HG03097 (cell line): ENCODE data around the gene DBN1.
"Not testable (repeated sequence)": the region's sequence is repeated elsewhere in the genome, so short reads cannot be mapped to it uniquely, and the experiment has no call there.

Source experiments
- ATAC-seq: cut with Tn5 transposase; IDR thresholded peaks from one replicate; pipeline ENCODE4 v1.9.1; 2021; ENCODE audit not compliant: unreplicated experiment, low FRiP score

DBN1 gene

GRCh38 chr5:177432143-177432838 lies 41.1 kb downstream of the DBN1 start:
- no peak for ATAC-seq

GRCh38 chr5:177431317-177432142 lies 41.9 kb downstream of the DBN1 start:
- peak; percentile 38 for ATAC-seq

- ATAC-seq = no peak
These were observed 42.5 kb downstream of the DBN1 start for GRCh38 chr5:177430972-177431316.

GRCh38 chr5:177430140-177430951 lies 43.1 kb downstream of the DBN1 start:
- no peak for ATAC-seq

GRCh38 chr5:177429248-177430040 lies 44.0 kb downstream of the DBN1 start:
- ATAC-seq = no peak

GRCh38 chr5:177428574-177429217 lies 44.7 kb downstream of the DBN1 start:
- ATAC-seq = no peak

- no peak for ATAC-seq
These were observed 45.4 kb downstream of the DBN1 start for GRCh38 chr5:177427919-177428573.

- ATAC-seq = no peak
These were observed 46.1 kb downstream of the DBN1 start for GRCh38 chr5:177427211-177427822.

GRCh38 chr5:177426566-177427210 lies 46.7 kb downstream of the DBN1 start, which contains the start of gene GRK6:
Gene GRK6 (plus strand): TSS chr5:177426676. CDS start chr5:177426846, 170 bp downstream.
- peak; percentile 7 for ATAC-seq

- ATAC-seq = peak; percentile 74
These were observed 47.5 kb downstream of the DBN1 start for GRCh38 chr5:177425801-177426565.

- no peak for ATAC-seq
These were observed 48.1 kb downstream of the DBN1 start for GRCh38 chr5:177425196-177425800.

- no peak for ATAC-seq
These were observed 49.8 kb downstream of the DBN1 start for GRCh38 chr5:177423671-177424070.

GRCh38 chr5:177421062-177421798 lies 52.2 kb downstream of the DBN1 start:
- ATAC-seq = no peak

GRCh38 chr5:177420472-177420871 lies 53.0 kb downstream of the DBN1 start:
- ATAC-seq = not testable (repeated sequence)

- ATAC-seq = no peak
These were observed 54.4 kb downstream of the DBN1 start for GRCh38 chr5:177419046-177419445.

- not testable (repeated sequence) for ATAC-seq
These were observed 56.4 kb downstream of the DBN1 start for GRCh38 chr5:177417081-177417480.

- ATAC-seq = no peak
These were observed 59.0 kb downstream of the DBN1 start for GRCh38 chr5:177414481-177414880.
